ENCODE measurements around the gene ICAM5. TPM values are rescaled to one million over a fixed set of nuclear protein-coding genes. Genes with fewer than 3 reads are reported as not detected.

Gene ICAM5
- total and polyA plus RNA-seq, 9 of the 15 experiments (the other 6 are each of a cell fraction or from before 2014, with no cell fraction given), result 0.10 to 114 (median 13.7) TPM

DNA sequence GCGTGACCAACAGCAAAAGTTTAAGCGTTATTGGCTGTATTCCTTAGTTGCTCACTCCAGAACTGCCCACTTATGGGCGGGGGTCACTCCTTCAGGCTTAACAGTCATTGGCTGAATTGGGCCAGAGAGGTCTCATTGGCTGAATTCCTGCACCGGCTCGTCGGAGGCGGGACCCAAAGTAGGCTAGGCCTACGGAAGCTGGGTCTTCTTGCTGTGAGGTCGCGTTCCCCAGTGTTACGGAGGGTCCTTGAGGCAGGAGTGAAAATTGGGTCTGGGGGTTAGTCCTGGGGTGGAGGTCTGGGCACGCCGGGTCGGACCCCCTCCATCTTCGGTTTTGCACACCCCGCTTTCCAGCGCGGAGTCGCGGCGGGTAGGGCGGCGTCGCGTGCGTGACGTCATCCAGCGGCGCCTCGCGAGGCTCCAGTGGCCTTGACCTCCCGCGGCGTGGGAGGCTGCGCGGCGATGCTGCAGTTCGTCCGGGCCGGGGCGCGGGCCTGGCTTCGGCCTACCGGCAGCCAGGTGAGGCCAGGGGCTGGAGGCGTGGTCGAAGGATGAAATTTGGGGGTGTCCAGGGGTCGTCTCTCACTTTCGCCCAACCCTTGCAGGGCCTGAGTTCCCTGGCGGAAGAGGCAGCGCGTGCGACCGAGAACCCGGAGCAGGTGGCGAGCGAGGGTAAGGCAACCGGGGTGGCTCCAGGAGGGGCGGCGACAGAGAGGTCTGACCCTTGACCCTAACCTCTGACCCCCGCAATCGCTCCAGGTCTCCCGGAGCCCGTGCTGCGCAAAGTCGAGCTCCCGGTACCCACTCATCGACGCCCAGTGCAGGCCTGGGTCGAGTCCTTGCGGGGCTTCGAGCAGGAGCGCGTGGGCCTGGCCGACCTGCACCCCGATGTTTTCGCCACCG is 37.7 kb upstream of the ICAM5 start, which contains the start of gene MRPL4 (continued):
- TF ChIP-seq, protein P1, sequence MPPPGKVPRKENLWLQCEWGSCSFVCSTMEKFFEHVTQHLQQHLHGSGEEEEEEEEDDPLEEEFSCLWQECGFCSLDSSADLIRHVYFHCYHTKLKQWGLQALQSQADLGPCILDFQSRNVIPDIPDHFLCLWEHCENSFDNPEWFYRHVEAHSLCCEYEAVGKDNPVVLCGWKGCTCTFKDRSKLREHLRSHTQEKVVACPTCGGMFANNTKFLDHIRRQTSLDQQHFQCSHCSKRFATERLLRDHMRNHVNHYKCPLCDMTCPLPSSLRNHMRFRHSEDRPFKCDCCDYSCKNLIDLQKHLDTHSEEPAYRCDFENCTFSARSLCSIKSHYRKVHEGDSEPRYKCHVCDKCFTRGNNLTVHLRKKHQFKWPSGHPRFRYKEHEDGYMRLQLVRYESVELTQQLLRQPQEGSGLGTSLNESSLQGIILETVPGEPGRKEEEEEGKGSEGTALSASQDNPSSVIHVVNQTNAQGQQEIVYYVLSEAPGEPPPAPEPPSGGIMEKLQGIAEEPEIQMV (tag; conservative IDR thresholded peaks at IDR 0.05; ENCODE audit: low read depth), result no peak
- TF ChIP-seq, protein P2, sequence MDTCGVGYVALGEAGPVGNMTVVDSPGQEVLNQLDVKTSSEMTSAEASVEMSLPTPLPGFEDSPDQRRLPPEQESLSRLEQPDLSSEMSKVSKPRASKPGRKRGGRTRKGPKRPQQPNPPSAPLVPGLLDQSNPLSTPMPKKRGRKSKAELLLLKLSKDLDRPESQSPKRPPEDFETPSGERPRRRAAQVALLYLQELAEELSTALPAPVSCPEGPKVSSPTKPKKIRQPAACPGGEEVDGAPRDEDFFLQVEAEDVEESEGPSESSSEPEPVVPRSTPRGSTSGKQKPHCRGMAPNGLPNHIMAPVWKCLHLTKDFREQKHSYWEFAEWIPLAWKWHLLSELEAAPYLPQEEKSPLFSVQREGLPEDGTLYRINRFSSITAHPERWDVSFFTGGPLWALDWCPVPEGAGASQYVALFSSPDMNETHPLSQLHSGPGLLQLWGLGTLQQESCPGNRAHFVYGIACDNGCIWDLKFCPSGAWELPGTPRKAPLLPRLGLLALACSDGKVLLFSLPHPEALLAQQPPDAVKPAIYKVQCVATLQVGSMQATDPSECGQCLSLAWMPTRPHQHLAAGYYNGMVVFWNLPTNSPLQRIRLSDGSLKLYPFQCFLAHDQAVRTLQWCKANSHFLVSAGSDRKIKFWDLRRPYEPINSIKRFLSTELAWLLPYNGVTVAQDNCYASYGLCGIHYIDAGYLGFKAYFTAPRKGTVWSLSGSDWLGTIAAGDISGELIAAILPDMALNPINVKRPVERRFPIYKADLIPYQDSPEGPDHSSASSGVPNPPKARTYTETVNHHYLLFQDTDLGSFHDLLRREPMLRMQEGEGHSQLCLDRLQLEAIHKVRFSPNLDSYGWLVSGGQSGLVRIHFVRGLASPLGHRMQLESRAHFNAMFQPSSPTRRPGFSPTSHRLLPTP (IDR thresholded peaks at IDR 0.05; ENCODE audit: borderline replicate concordance, extremely low read depth, insufficient read length), result no peak
- TF ChIP-seq BDP1 (IDR thresholded peaks at IDR 0.05; ENCODE audit: insufficient read depth, insufficient read length), result no peak
- TF ChIP-seq CBFA2T3 (IDR thresholded peaks at IDR 0.05), result peak; percentile 13; the same call in 1 of the 2 replicates
- no peak for TF ChIP-seq ZNF507 (tag; conservative IDR thresholded peaks at IDR 0.05)
- no peak for TF ChIP-seq HMG20B (CRISPR knock-in tag; IDR thresholded peaks at IDR 0.05)
- TF ChIP-seq CCAR2 (IDR thresholded peaks at IDR 0.05; ENCODE audit: low read depth, low read length), result no peak
- no peak for TF ChIP-seq ZNF75A (CRISPR knock-in tag; IDR thresholded peaks at IDR 0.05)
- TF ChIP-seq CBX3 (IDR thresholded peaks at IDR 0.05; ENCODE audit: borderline replicate concordance in 1 of 2, low read length in 2 of 2), result no peak; a peak in 1 of 3 replicates
- TF ChIP-seq SNRNP70 (optimal IDR thresholded peaks at IDR 0.05; ENCODE audit: low read depth, low read length), result no peak
- TF ChIP-seq, protein P3, sequence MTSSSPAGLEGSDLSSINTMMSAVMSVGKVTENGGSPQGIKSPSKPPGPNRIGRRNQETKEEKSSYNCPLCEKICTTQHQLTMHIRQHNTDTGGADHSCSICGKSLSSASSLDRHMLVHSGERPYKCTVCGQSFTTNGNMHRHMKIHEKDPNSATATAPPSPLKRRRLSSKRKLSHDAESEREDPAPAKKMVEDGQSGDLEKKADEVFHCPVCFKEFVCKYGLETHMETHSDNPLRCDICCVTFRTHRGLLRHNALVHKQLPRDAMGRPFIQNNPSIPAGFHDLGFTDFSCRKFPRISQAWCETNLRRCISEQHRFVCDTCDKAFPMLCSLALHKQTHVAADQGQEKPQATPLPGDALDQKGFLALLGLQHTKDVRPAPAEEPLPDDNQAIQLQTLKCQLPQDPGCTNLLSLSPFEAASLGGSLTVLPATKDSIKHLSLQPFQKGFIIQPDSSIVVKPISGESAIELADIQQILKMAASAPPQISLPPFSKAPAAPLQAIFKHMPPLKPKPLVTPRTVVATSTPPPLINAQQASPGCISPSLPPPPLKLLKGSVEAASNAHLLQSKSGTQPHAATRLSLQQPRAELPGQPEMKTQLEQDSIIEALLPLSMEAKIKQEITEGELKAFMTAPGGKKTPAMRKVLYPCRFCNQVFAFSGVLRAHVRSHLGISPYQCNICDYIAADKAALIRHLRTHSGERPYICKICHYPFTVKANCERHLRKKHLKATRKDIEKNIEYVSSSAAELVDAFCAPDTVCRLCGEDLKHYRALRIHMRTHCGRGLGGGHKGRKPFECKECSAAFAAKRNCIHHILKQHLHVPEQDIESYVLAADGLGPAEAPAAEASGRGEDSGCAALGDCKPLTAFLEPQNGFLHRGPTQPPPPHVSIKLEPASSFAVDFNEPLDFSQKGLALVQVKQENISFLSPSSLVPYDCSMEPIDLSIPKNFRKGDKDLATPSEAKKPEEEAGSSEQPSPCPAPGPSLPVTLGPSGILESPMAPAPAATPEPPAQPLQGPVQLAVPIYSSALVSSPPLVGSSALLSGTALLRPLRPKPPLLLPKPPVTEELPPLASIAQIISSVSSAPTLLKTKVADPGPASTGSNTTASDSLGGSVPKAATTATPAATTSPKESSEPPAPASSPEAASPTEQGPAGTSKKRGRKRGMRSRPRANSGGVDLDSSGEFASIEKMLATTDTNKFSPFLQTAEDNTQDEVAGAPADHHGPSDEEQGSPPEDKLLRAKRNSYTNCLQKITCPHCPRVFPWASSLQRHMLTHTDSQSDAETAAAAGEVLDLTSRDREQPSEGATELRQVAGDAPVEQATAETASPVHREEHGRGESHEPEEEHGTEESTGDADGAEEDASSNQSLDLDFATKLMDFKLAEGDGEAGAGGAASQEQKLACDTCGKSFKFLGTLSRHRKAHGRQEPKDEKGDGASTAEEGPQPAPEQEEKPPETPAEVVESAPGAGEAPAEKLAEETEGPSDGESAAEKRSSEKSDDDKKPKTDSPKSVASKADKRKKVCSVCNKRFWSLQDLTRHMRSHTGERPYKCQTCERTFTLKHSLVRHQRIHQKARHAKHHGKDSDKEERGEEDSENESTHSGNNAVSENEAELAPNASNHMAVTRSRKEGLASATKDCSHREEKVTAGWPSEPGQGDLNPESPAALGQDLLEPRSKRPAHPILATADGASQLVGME (CRISPR knock-in tag; IDR thresholded peaks at IDR 0.05), result 0 out of 2 replicates have a peak, but pooled peaks have one; percentile 55
- no peak for TF ChIP-seq ZNF3 (CRISPR knock-in tag; IDR thresholded peaks at IDR 0.05)
- peak; percentile 19; the same call in 1 of the 2 replicates for TF ChIP-seq DPF2 (IDR thresholded peaks at IDR 0.05)
- TF ChIP-seq, protein P4, sequence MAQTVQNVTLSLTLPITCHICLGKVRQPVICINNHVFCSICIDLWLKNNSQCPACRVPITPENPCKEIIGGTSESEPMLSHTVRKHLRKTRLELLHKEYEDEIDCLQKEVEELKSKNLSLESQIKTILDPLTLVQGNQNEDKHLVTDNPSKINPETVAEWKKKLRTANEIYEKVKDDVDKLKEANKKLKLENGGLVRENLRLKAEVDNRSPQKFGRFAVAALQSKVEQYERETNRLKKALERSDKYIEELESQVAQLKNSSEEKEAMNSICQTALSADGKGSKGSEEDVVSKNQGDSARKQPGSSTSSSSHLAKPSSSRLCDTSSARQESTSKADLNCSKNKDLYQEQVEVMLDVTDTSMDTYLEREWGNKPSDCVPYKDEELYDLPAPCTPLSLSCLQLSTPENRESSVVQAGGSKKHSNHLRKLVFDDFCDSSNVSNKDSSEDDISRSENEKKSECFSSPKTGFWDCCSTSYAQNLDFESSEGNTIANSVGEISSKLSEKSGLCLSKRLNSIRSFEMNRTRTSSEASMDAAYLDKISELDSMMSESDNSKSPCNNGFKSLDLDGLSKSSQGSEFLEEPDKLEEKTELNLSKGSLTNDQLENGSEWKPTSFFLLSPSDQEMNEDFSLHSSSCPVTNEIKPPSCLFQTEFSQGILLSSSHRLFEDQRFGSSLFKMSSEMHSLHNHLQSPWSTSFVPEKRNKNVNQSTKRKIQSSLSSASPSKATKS (CRISPR knock-in tag; IDR thresholded peaks at IDR 0.05), result no peak
- 0 out of 2 replicates have a peak, but pooled peaks have one; percentile 8 for TF ChIP-seq ZNF24 (IDR thresholded peaks at IDR 0.05)

All from K562 (cell line).